Suprapubic skin (tissue), 3 donors: ENCODE measurements around the gene CDK5RAP1.

Experiments
- POLR2A ChIP-seq, 2 donors: fragments of 450-650 bp; IDR thresholded peaks; one replicate each; pipeline ENCODE4 v1.6.1; 2017; ENCODE audit warnings: antibody characterized with exemption in 2 of 2, mild to moderate bottlenecking in 2 of 2, moderate library complexity in 2 of 2
- TF ChIP-seq, protein P1 (sequence below), 2 donors: fragments of 200-600 bp in 1 of 2; fragments of 450-650 bp in 1 of 2; sonication (generic) in 1 of 2; IDR thresholded peaks; one replicate each; pipeline ENCODE4 v1.5.1; 2016 to 2019; ENCODE audit warnings: antibody characterized with exemption in 2 of 2, mild to moderate bottlenecking in 1 of 2, moderate library complexity in 1 of 2

DNA sequence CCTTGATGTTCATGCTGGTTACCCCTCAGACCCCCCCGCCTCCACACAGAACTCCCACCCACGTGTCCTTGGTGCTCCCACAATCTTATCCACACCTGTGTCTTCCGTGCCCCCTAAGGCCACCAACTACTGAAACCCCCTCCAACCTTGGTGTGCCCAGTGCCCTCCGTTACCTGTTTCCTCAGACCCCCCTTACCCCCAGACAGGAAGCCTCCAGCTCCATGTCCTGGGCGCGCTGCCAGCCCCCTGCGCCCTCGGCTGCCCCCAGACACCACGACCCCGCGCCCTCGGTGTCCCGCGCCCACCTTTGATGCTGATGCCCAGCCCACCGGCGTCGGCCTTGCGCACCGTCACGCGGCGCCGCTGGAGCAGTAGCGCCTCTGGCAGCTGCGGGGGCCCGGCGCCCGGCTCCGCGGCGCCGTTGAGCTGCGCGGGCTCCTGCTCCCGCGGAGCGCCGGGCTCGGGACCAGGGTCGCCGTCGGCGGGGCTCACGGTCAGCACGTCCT is 41.7 kb upstream of the CDK5RAP1 start:
- TF ChIP-seq, protein P1, sequence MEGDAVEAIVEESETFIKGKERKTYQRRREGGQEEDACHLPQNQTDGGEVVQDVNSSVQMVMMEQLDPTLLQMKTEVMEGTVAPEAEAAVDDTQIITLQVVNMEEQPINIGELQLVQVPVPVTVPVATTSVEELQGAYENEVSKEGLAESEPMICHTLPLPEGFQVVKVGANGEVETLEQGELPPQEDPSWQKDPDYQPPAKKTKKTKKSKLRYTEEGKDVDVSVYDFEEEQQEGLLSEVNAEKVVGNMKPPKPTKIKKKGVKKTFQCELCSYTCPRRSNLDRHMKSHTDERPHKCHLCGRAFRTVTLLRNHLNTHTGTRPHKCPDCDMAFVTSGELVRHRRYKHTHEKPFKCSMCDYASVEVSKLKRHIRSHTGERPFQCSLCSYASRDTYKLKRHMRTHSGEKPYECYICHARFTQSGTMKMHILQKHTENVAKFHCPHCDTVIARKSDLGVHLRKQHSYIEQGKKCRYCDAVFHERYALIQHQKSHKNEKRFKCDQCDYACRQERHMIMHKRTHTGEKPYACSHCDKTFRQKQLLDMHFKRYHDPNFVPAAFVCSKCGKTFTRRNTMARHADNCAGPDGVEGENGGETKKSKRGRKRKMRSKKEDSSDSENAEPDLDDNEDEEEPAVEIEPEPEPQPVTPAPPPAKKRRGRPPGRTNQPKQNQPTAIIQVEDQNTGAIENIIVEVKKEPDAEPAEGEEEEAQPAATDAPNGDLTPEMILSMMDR (IDR thresholded peaks at IDR 0.05), result no peak
- TF ChIP-seq POLR2A (IDR thresholded peaks at IDR 0.05), result no peak
